RWPE1 (cell line): Measurements from ENCODE around the gene PADI2.

ENCODE experiments used
- CTCF ChIA-PET: fragments of 350-600 bp; sonication (Branson Sonifier 250); formaldehyde crosslinking; extraction: SDS; loops from one replicate; lab custom pipeline; 2021; lab: Yijun Ruan, JAX
- POLR2A ChIA-PET: fragments of 400-600 bp; formaldehyde crosslinking; extraction: SDS; loops from one replicate; lab custom pipeline; 2020; ENCODE audit warnings: antibody characterized with exemption; ENCODE audit not compliant: low non-redundant PET; lab: Yijun Ruan, JAX
- DNase-seq: peaks from one replicate; pipeline ENCODE4 v3.0.0; 2012; ENCODE audit warnings: low spot score
- H3K27ac ChIP-seq: fragments of 450-650 bp; 2 replicates; pipeline ENCODE4 v1.5.1; 2017
- CTCF ChIP-seq: fragments of 450-650 bp; conservative IDR thresholded peaks from 2 replicates; pipeline ENCODE4 v1.5.1; 2017; ENCODE audit warnings: low read depth, mild to moderate bottlenecking

Gene PADI2

GRCh38 chr1:17120481-17120877, 1.2 kb upstream of the PADI2 start:
- no peak for DNase-seq
- no peak overlapping the region; the same call in 1 of the 2 replicates for H3K27ac ChIP-seq
- no peak for TF ChIP-seq CTCF
- POLR2A ChIA-PET: no interaction called here
- CTCF ChIA-PET: interaction anchor here (0.6 to 1.1 kb wide), 2 partner anchors 138 to 160 kb away, joined by 3 read pairs; no protein-coding TSS in a partner anchor

- DNase-seq: no peak
- H3K27ac ChIP-seq: no peak overlapping the region; the same call in 1 of the 2 replicates
- ChIA-PET CTCF (interaction anchor here (0.6 to 1.5 kb wide), 2 partner anchors 117 to 161 kb away, joined by 3 read pairs; no protein-coding TSS in a partner anchor), POLR2A (no interaction called here)
- no peak for TF ChIP-seq CTCF
Measured at GRCh38 chr1:17119773-17120480, 676 bp upstream of the PADI2 start.

- no peak for TF ChIP-seq CTCF
- H3K27ac ChIP-seq: no peak overlapping the region
- POLR2A ChIA-PET: no interaction called here
- CTCF ChIA-PET: interaction anchor here (1.5 kb wide), 1 partner anchor 118 kb away, joined by 3 read pairs; no protein-coding TSS in a partner anchor
- no peak for DNase-seq
Measured at GRCh38 chr1:17118706-17119075, 560 bp downstream of the PADI2 start.

- CTCF ChIA-PET: interaction anchor here (1.5 kb wide), 1 partner anchor 118 kb away, joined by 3 read pairs; no protein-coding TSS in a partner anchor
- H3K27ac ChIP-seq: no peak overlapping the region
- POLR2A ChIA-PET: no interaction called here
- DNase-seq: no peak
- TF ChIP-seq CTCF: no peak
Measured at GRCh38 chr1:17118268-17118667, 983 bp downstream of the PADI2 start.

- CTCF ChIA-PET: interaction anchor here (0.6 kb wide), 1 partner anchor 289 kb away, joined by 5 read pairs; no protein-coding TSS in a partner anchor
Measured at GRCh38 chr1:17117451-17118265, 1.6 kb downstream of the PADI2 start.

More at GRCh38 chr1:17117451-17118265, 1.6 kb downstream of the PADI2 start:
- DNase-seq: no peak
- POLR2A ChIA-PET: no interaction called here
- no peak overlapping the region for H3K27ac ChIP-seq
- no peak for TF ChIP-seq CTCF
